Stimulated activated memory B cell treated with anti-CD40 and anti-IgM and Interleukin-4, amounts not matched to agents 10 μg/mL and 1 μg/mL and 100 μg/mL, for 72 hours (primary cell): ENCODE measurements around the gene ZNF345.

Experiments used
- ATAC-seq: fragments of 150-1000 bp; cut with Tn5 transposase; 2 replicates; pipeline ENCODE4 v1.10.0; 2021
- H3K27ac Mint-ChIP-seq: one replicate; pipeline ENCODE4 v1.8.0; 2022; ENCODE audit warnings: mild to moderate bottlenecking, mixed read lengths
- H3K27me3 Mint-ChIP-seq: one replicate; pipeline ENCODE4 v1.8.0; 2022; ENCODE audit warnings: mixed read lengths
- H3K36me3 Mint-ChIP-seq: one replicate; pipeline ENCODE4 v1.8.0; 2022; ENCODE audit warnings: mixed read lengths
- H3K4me1 Mint-ChIP-seq: one replicate; pipeline ENCODE4 v1.8.0; 2022; ENCODE audit warnings: mixed read lengths
- H3K4me3 Mint-ChIP-seq: one replicate; pipeline ENCODE4 v1.8.0; 2022; ENCODE audit warnings: mild to moderate bottlenecking, moderate library complexity, mixed read lengths
- H3K9me3 Mint-ChIP-seq: one replicate; pipeline ENCODE4 v1.8.0; 2022; ENCODE audit warnings: mixed read lengths

Gene ZNF345

GRCh38 chr19:36850559-36851442, at the start of gene ZNF345:
Gene ZNF345 (plus strand): TSS chr19:36850876. CDS start chr19:36876831, 25,955 bp downstream.
- Mint-ChIP-seq H3K27me3 (no peaks in the 10 kb centered on the region), H3K4me1 (peaks cover 7% of the 10 kb centered on the region), H3K36me3 (peaks cover 35% of the 10 kb centered on the region), H3K27ac (no peak within 1 kb of the TSS), H3K9me3 (peaks cover 6% of the 10 kb centered on the region), H3K4me3 (no peak within 1 kb of the TSS)
- ATAC-seq = peak; percentile 93

- peaks cover 94% of the 10 kb centered on the region for H3K36me3 Mint-ChIP-seq
- peaks cover 27% of the 10 kb centered on the region for H3K9me3 Mint-ChIP-seq
- no peak for ATAC-seq
- H3K27ac Mint-ChIP-seq = no peak overlapping the region
- H3K27me3 Mint-ChIP-seq = no peaks in the 10 kb centered on the region
- H3K4me3 Mint-ChIP-seq = no peak overlapping the region
- no peaks in the 10 kb centered on the region for H3K4me1 Mint-ChIP-seq
Observed at GRCh38 chr19:36805364-36805763, 45.3 kb upstream of the ZNF345 start.

- no peak for ATAC-seq
- Mint-ChIP-seq H3K27me3 (no peaks in the 10 kb centered on the region), H3K4me3 (no peak overlapping the region), H3K9me3 (peaks cover 31% of the 10 kb centered on the region), H3K4me1 (no peaks in the 10 kb centered on the region), H3K27ac (no peak overlapping the region), H3K36me3 (peaks cover 94% of the 10 kb centered on the region)
Observed at GRCh38 chr19:36807029-36807428, 43.6 kb upstream of the ZNF345 start.

GRCh38 chr19:36819130-36819630, 31.5 kb upstream of the ZNF345 start:
- no peaks in the 10 kb centered on the region for H3K27me3 Mint-ChIP-seq
- ATAC-seq = no peak
- H3K27ac Mint-ChIP-seq = no peak overlapping the region
- H3K4me3 Mint-ChIP-seq = no peak overlapping the region
- peaks cover 93% of the 10 kb centered on the region for H3K36me3 Mint-ChIP-seq
- H3K9me3 Mint-ChIP-seq = peaks cover 11% of the 10 kb centered on the region
- H3K4me1 Mint-ChIP-seq = no peaks in the 10 kb centered on the region

GRCh38 chr19:36821758-36822157, 28.9 kb upstream of the ZNF345 start:
- Mint-ChIP-seq H3K4me3 (no peak overlapping the region), H3K9me3 (peaks cover 16% of the 10 kb centered on the region), H3K4me1 (no peaks in the 10 kb centered on the region), H3K36me3 (peaks cover 93% of the 10 kb centered on the region), H3K27me3 (no peaks in the 10 kb centered on the region), H3K27ac (no peak overlapping the region)
- no peak for ATAC-seq

GRCh38 chr19:36833430-36833829, 17.2 kb upstream of the ZNF345 start:
- H3K27me3 Mint-ChIP-seq = no peaks in the 10 kb centered on the region
- H3K27ac Mint-ChIP-seq = no peak overlapping the region
- H3K4me1 Mint-ChIP-seq = no peaks in the 10 kb centered on the region
- H3K4me3 Mint-ChIP-seq = no peak overlapping the region
- peaks cover 64% of the 10 kb centered on the region for H3K36me3 Mint-ChIP-seq
- H3K9me3 Mint-ChIP-seq = peaks cover 30% of the 10 kb centered on the region
- no peak for ATAC-seq

- no peak overlapping the region for H3K27ac Mint-ChIP-seq
- peak; percentile 3 for ATAC-seq
- H3K4me1 Mint-ChIP-seq = no peaks in the 10 kb centered on the region
- H3K27me3 Mint-ChIP-seq = no peaks in the 10 kb centered on the region
- peaks cover 53% of the 10 kb centered on the region for H3K36me3 Mint-ChIP-seq
- no peak overlapping the region for H3K4me3 Mint-ChIP-seq
- H3K9me3 Mint-ChIP-seq = peaks cover 16% of the 10 kb centered on the region
Observed at GRCh38 chr19:36837176-36837905, 13.3 kb upstream of the ZNF345 start.

- Mint-ChIP-seq H3K27ac (no peak within 1 kb of the TSS), H3K27me3 (no peaks in the 10 kb centered on the region), H3K4me1 (no peaks in the 10 kb centered on the region), H3K4me3 (peak within 1 kb of the TSS; percentile 20), H3K36me3 (peaks cover 52% of the 10 kb centered on the region), H3K9me3 (peaks cover 13% of the 10 kb centered on the region)
- peak; percentile 98 for ATAC-seq
Observed at GRCh38 chr19:36837906-36838783, 12.5 kb upstream of the ZNF345 start, which contains the start of gene ZNF790. Gene ZNF790 (minus strand): TSS chr19:36838387. CDS start chr19:36825619, 12,768 bp downstream.

GRCh38 chr19:36838784-36839324, 11.8 kb upstream of the ZNF345 start:
- Mint-ChIP-seq H3K4me3 (no peak overlapping the region), H3K36me3 (peaks cover 48% of the 10 kb centered on the region), H3K27me3 (no peaks in the 10 kb centered on the region), H3K27ac (no peak overlapping the region), H3K4me1 (no peaks in the 10 kb centered on the region), H3K9me3 (peaks cover 10% of the 10 kb centered on the region)
- no peak for ATAC-seq

GRCh38 chr19:36847968-36848367, 2.7 kb upstream of the ZNF345 start:
- ATAC-seq = no peak
- no peak overlapping the region for H3K27ac Mint-ChIP-seq
- H3K9me3 Mint-ChIP-seq = peaks cover 3% of the 10 kb centered on the region

GRCh38 chr19:36849701-36850558, 746 bp upstream of the ZNF345 start:
- Mint-ChIP-seq H3K27me3 (no peaks in the 10 kb centered on the region), H3K36me3 (peaks cover 36% of the 10 kb centered on the region)

More at GRCh38 chr19:36847968-36848367, 2.7 kb upstream of the ZNF345 start:
- H3K4me1 Mint-ChIP-seq = peaks cover 7% of the 10 kb centered on the region
- H3K4me3 Mint-ChIP-seq = peak overlapping the region; percentile 75
- H3K36me3 Mint-ChIP-seq = peaks cover 30% of the 10 kb centered on the region
- no peaks in the 10 kb centered on the region for H3K27me3 Mint-ChIP-seq

GRCh38 chr19:36851898-36852297, 1.2 kb downstream of the ZNF345 start:
- Mint-ChIP-seq H3K4me3 (no peak overlapping the region), H3K9me3 (peaks cover 6% of the 10 kb centered on the region), H3K36me3 (peaks cover 42% of the 10 kb centered on the region), H3K4me1 (peaks cover 7% of the 10 kb centered on the region), H3K27me3 (no peaks in the 10 kb centered on the region), H3K27ac (no peak overlapping the region)
- no peak for ATAC-seq

More at GRCh38 chr19:36849701-36850558, 746 bp upstream of the ZNF345 start:
- Mint-ChIP-seq H3K9me3 (peaks cover 3% of the 10 kb centered on the region), H3K4me1 (peaks cover 7% of the 10 kb centered on the region), H3K27ac (no peak overlapping the region), H3K4me3 (no peak overlapping the region)
- peak; percentile 97 for ATAC-seq

- ATAC-seq = no peak
- no peaks in the 10 kb centered on the region for H3K27me3 Mint-ChIP-seq
- no peak overlapping the region for H3K27ac Mint-ChIP-seq
- peaks cover 29% of the 10 kb centered on the region for H3K9me3 Mint-ChIP-seq
- H3K4me1 Mint-ChIP-seq = no peaks in the 10 kb centered on the region
- peaks cover 76% of the 10 kb centered on the region for H3K36me3 Mint-ChIP-seq
- H3K4me3 Mint-ChIP-seq = no peak overlapping the region
Observed at GRCh38 chr19:36876993-36877938, 26.6 kb downstream of the ZNF345 start.
